DMS114 treated with DMSO at 0.1 percent for 48 hours (cell line): ENCODE results near the gene LGSN.
"Not testable (repeated sequence)": the region's sequence is repeated elsewhere in the genome, so short reads cannot be mapped to it uniquely, and the experiment has no call there.

Experiments used
- DNase-seq: peaks from one replicate; lab custom pipeline; 2025; ENCODE audit not compliant: unreplicated experiment; lab: John Stamatoyannopoulos, UW

The LGSN gene, protein sequence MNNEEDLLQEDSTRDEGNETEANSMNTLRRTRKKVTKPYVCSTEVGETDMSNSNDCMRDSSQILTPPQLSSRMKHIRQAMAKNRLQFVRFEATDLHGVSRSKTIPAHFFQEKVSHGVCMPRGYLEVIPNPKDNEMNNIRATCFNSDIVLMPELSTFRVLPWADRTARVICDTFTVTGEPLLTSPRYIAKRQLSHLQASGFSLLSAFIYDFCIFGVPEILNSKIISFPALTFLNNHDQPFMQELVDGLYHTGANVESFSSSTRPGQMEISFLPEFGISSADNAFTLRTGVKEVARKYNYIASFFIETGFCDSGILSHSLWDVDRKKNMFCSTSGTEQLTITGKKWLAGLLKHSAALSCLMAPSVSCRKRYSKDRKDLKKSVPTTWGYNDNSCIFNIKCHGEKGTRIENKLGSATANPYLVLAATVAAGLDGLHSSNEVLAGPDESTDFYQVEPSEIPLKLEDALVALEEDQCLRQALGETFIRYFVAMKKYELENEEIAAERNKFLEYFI

DNA sequence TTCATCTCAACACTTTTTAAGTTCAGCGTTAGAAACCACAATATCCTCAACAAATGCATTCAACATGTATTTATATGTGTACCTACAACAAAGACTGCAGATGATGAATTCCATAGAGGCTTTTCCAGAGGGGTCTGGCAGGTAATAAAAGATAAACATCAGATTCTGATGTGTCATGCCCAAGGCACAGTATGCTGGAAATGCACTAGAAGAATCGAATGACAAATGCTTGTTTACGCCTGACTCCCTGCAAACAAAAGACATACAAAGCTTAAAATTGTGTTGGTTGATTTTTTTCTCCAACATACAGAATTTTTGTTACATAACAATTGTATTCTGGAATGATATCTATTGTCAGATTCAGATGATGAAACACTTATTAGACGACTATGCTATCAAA is at the start of gene LGSN:
TSS of gene LGSN (minus strand) at position 45 of the 400 bp plus-strand sequence. CDS start at position 5, 40 bp downstream.
- no peak for DNase-seq

DNA sequence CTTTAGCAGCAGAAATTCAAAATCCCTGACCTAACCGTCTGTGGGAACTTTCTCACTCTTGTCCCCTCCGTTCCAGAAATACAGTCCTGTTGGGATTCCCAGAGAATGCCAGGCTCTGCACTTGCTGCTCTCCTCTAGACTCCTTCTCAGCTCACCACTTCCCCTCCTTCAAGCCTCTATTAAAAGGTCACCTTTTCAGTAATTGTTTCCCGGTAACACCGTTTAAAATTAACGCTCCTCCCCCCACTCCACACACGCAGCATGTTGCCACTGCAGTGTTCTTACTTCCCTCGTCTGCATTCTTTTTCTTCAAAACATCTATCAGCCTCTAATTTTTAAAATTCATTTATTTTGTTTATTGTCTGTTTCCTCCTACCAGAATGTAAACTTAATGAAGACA is 48.6 kb upstream of the LGSN start:
- no peak for DNase-seq

DNA sequence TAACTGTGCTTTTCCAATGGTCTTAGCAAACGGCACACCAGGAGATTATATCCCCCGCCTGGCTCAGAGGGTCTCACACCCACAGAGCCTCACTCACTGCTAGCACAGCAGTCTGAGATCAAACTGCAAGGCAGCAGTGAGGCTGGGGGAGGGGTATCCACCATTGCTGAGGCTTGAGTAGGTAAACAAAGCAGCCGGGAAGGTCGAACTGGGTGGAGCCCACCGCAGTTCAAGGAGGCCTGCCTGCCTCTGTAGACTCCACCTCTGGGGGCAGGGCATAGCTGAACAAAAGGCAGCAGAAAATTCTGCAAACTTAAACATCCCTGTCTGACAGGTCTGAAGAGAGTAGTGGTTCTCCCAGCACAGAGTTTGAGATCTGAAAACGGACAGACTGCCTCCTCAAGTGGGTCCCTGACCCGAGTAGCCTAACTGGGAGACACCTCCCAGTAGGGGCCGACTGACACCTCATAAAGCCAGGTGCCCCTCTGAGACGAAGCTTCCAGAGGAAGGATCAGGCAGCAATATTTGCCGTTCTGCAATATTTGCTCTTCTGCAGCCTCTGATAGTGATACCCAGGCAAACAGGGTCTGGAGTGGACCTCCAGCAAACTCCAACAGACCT is 42.8 kb upstream of the LGSN start:
- DNase-seq: not testable (repeated sequence)

DNA sequence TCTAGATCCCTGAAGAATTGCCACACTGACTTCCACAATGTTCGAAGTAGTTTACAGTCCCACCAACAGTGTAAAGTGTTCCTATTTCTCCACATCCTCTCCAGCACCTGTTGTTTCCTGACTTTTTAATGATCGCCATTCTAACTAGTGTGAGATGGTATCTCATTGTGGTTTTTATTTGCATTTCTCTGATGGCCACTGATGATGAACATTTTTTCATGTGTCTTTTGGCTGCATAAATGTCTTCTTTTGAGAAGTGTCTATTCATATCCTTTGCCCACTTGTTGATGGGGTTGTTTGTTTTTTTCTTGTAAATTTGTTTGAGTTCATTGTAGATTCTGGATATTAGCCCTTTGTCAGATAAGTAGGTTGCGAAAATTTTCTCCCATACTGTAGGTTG is 37.6 kb upstream of the LGSN start:
- DNase-seq: not testable (repeated sequence)

DNA sequence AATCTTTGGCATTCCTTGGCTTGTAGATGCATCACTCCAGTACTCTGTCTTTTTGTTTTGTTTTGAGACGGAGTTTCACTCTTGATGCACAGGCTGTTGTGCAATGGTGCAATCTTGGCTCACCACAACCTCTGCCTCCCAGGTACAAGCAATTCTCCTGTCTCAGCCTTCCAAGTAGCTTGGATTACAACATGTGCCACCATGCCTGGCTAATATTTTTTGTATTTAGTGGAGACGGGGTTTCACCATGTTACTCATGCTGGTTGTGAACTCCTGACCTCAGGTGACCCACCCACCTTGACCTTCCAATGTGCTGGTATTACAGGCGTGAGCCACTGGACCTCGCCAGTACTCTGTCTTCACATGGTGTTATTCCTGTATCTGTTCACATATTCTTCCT is 35.8 kb upstream of the LGSN start:
- no peak for DNase-seq

DNA sequence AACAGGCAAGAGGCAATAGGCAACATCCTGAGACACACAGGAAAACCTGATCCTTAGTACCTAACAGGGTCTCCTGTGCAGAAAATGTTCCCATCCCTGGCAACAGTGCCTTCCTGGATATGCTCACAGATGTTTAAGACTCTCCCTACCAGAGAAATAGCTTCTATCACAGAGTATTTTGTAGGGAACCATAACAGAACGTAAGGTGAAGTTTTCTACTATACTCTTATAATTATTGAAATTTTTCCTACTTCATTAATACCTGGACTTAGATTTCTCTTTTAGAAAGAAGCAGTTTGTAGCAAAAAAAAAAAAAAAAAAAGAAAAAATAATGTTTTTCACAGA is 33.5 kb upstream of the LGSN start:
- no peak for DNase-seq

DNA sequence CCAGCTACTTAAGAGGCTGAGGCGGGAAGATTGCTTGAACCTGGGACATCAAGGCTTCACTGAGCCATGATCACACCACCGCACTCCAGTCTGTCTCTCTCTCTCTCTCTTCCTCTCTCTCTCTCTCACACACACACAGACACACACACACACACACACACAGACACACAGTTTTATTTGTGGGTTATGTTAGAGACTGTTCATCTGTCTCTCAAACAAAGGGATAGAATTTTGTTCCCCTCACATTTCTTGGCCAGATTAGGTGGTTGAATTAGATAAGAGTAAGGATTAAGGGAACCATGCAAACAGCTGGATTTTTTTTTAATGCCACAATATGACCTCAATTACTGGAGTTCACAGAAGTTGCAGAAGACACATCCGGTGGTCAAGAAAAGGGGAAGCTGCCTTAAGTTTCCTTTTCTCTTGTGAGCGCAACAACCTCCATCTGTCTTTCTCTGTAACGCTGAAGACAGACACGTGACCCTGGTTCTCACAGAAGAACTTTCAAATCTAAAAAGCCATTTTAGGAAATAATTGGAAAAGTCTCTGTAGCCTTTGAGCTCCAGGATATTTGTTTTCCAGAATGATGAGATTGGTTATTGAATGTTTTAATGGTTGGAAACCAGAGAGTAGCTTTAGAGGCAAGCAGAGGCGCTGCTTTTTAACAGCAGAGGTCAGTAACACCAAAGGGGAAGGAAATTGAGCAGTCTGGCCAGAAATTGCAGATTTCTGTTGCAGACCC is 32.9 kb upstream of the LGSN start:
- DNase-seq: peak; percentile 6

DNA sequence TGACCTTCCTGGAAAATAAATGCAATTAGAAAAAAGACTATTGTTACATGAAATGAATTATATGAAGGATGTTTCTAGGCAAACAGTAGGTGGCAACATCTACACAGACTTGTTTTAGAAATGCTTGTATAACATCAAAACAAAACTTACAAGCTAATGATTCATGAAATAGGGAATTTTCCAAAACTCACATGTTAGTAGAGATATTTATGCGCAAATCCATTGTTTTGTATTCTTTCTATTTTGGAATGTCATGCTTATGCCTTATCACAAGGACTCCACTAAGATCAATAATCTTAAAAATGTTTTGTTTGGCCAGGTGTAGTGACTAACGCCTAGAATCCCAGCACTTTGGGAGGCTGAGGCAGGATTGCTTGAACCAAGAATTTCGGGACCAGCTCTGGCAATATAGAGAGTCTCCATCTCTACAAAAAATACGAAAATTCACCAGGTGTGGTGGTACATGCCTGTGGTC is 32.3 kb upstream of the LGSN start:
- DNase-seq: no peak

DNA sequence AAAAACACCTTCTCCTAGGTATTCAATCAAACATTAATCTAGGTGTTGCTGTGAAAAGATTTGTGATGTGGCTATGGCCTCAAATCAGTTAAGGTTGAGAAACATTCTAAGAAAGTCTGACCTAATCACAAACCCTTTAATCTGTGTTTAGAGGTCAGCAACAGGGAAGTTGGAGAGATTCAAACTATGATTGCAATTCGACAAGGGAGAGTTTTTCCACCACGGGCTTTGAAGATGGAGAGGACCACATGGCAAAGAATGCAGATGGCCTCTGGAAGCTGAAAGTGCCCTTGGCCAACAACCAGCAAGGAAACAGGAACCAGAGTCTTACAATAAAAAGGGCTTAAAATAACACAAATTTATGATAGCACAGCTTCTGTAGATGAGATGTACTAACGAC is 29.6 kb upstream of the LGSN start:
- no peak for DNase-seq

DNA sequence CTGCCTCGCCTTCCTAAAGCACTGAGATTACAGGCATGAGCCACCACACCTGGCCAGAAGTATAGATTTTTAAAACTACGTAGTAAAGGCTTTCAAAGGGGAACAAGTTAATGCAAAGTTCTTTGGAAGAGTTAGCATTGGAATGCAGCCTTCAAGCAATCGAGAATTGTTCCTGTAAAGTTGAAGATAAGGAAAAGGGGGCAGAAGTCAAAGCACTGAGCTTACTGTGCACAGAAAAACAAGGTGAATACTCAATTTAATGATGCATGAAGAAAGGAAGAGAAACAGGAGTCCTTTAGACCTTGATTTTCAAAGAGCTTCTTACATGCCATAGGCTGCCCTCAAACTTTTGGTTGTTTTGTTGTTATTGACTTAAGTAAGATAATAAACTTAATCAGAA is 29.1 kb upstream of the LGSN start:
- DNase-seq: no peak

DNA sequence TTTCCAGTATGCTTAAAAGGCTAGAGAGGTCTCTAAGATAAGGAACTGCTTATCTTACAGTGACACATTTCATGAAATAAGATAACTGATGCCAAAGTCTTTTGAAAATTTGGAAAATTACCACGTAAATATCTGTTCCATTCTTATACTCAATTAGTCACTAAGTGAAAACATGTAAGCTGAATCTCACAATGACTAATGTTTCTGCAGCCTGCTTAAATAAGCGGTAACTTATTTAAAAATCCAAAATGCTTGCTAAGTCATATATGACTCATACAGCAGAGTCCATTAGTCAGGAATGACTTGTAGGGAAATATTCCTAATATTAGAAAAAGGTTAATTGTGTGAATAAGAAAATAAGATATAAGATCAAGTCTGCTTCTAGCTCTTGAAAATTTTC is 27.8 kb upstream of the LGSN start:
- DNase-seq: no peak

DNA sequence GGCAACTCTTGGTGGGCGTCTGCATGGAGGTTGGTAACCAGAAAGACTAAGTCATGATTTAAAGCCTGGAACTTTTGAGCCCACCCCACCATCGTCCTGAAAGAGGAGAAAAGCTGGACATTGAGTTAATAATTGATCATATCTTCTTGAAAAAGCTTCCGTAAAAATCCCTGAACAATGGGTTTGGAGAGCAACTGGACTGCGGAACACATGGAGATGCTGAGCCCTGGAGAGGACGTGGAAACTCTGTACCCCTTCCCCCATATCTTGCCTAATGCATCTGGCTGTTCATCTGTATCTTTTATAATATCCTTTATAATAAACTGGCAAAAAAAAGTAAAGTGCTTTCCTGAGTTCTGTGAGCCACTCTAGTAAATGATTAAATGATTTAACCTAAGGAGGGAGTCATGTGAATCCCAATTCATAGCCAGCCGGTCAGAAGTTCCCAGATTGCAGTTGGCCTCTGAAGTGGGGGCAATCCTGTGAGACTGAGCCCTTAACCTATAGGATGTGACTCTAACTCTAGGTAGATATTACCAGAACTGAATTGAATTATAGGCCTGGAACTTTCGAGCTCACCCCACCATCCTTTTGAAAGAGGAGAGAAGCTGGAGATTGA is 26.5 kb upstream of the LGSN start:
- DNase-seq: no peak

DNA sequence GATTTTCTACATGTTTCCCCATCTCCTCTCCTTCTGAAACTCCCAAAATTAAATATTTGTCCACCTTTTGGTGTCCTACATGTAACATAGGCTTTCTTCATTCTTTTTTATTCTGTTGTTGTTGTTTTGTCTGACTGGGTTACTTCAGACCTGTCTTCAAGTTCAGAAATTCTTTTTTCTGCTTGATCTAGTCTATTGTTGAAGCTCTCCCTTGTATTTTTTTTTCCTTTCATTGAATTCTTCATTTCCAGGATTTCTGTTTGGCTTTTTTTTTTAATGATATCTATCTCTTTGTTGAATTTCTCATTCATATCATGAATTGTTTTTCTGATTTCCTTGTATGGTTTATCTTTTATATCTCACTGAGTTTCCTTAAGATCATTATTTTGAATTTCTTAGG is 20.6 kb upstream of the LGSN start:
- DNase-seq: no peak

DNA sequence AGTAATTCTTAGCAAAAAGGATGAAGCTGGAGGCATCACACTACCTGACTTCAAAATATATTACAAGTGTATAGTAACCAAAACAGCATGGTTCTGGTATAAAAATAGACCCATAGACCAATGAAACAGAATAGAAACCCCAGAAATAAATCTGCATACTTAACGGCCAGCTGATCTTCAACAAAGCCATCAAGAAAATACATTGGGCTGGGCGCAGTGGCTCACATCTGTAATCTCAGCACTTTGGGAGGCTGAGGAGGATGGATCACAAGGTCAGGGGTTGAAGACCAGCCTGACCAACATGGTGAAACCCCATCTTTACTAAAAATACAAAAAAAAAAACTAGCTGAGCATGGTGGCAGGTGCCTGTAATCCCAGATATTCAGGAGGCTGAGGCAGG is 14.9 kb upstream of the LGSN start:
- not testable (repeated sequence) for DNase-seq

DNA sequence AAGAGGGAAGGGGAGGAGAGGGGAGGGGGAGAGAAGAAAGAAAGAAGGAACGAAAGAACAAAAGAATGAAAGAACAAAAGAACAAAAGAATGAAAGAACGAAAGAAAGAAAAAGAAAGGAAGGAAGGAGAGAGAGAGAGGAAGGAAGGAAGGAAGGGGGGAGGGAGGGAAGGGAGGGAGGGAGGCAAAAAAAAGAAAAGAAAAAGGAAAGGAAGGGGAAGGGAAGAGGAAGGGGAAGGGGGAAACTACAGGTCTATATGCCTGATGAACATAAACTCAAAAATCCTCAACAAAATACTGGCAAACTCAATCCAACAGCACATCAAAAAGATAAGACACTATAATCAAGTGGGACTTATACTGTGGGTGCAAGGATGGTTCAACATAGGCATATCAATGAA is 13.7 kb upstream of the LGSN start:
- DNase-seq: no peak

DNA sequence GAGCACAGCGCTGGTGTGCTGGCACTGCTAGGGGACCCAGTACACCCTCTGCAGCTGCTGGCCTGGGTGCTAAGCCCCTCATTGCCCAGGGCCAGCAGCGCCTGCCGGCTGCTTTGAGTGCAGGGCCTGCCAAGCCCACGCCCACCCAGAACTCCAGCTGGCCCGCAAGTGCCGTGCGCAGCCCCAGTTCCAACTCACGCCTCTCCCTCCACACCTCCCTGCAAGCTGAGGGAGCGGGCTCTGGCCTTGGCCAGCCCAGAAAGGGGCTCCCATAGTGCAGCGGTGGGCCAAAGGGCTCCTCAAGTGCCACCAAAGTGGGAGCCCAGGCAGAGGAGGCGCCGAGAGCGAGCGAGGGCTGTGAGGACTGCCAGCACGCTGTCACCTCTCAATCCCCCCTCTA is 6.8 kb upstream of the LGSN start:
- DNase-seq: not testable (repeated sequence)

DNA sequence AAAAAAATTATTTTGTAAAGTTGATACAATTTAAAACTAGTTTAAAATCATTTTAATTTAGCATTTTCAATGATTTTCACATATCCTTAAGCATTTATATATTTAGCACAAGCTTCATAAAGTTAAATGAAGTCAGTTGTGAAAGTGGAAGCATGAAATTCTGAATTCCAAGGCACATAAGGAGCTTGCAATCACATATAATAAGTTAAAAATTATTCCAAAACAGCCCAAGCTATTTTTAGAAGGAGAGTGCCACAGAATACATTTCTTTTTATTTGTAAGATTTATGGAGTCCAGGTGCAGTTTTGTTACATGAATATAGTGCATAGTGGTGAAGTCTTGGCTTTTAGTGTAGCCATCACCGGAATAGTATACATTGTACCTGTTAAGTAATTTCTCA is 3.2 kb upstream of the LGSN start:
- no peak for DNase-seq

DNA sequence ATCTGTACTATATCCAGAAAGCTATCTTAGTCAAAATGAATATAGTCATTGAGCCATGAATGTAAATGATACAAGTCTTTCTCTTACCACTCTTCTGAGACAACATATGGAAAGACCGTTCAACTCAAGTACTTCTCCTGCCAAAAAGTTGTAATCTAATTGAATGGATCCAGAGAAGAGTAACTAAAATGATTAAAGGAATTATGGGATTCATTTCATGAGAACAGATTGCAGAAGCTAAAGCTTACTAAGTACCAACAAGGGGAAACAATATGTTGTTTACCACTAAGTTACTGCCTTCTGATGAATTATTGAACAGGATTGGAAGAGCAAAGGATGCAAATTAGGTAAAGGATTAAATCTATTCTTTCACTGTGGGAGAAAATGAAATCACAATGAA is 2.0 kb upstream of the LGSN start:
- DNase-seq: no peak

DNA sequence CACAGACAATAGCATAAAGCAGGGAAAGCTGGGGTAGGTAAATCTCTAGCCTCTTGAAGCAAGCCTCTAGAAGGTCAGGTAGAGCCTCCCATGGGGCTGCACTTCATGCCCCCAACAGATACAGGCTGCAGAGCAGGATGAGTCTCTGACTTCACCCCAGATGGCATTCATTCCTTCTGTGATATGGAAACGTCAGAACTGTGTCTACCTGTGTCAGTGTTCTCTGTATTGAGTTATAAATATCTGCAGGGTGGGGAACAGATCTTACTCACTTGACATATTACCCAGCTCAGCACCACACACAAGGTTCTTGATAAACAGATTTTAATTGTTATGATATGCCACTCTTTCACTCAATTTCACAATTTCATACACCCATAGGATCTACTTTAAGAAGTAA is 2.1 kb downstream of the LGSN start:
- no peak for DNase-seq

DNA sequence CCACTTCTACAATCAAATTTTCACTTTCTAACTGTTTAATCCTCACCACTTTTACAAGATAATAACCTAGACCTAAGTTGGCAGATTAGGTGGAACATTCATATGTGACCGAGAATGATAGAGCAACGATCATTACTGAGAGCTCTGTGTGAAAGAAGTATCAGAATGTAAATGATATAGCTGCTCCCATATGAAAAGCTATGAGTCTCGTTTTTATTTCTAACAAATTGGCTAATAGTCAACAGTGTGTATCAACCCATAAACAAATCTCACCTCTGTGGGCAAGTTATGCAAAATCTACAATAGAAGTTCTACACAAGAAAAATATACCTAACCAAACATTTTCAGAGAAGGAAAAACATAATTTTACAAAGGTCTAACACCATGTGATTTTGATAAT is 3.7 kb downstream of the LGSN start:
- no peak for DNase-seq

DNA sequence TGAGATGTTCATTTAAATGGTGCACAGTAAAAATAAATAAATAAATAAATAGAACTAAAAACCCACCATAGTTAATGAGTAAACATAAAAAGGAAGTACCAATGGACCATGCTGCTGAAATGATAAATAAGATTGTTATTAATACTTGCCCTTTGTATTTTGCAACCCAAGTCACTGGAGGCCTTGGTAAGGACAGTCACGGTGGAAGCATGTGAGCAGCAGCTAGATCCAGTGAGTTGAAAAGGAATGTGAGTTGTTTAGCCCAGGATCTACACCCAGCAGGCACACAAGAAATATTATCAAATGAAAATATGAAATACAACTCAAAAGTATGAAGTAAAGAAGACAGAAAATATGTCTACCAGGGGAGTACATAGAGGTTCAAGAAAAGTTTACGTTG is 6.7 kb downstream of the LGSN start:
- no peak for DNase-seq
